ENCODE measurements around the gene MAP3K2.

MAP3K2 gene

DNA sequence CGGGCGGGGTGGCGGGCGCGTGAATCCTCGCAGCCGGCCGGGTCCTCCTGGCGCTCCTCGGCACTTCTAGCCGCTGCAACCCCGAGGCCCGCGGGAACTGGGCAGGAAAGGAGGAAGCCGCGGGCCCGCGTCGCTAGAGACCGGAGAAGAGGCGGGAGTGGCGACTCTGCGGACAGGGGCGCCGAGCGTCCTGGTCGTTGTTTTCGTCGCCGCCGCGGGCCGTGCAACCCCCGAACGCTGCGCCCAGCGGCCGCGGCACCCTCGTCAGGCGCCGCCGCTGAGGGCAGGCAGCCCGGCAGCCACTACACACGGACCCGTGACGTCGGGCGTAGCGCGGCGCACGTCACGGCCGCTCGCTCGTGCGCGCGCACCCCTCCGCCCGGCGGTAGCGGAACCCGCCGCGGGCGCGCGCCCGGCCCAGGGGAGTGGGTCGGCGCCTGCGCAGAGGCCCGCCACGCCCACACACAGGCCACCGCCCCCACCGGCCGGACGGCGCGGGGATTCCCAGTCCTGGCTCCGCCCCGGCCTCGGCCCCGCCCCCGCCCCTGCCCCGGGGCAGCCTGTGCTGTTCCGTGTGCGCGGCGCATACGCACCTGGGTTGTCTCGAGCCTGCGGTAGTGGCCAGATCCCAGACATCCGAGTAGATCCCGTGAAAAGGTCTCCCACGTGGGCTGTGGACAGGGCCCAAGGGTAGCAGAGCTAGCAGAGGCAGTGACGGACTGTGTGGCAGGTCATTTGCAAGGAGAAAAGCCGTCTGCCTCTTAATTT lies at the start of gene MAP3K2:
Gene MAP3K2, minus strand, starts transcription at position 321 of the 768 bp plus-strand sequence. CDS start 44,846 bp downstream, outside the sequence.
- DNase-seq, result peak; percentile 83

DNA sequence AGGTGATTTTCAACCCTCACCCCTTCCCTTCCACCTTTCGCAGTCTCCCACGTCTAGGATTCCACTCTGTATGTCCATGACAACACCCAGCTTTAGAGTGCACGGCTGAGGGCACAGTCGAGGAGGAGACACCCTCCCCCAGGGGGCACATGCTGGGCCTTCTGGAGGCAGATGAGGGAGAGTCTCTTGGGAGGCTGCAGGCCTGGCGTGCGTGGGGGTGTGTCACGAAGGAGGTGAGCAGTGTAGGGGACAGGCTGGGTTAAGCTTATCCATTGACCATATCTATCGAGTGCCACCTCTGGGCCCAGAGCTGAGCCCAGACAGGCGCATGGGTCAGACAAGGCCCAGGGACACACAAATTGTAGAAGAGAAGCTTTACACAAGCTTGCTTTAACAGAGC lies 49.3 kb upstream of the MAP3K2 start:
- DNase-seq, result no peak

DNA sequence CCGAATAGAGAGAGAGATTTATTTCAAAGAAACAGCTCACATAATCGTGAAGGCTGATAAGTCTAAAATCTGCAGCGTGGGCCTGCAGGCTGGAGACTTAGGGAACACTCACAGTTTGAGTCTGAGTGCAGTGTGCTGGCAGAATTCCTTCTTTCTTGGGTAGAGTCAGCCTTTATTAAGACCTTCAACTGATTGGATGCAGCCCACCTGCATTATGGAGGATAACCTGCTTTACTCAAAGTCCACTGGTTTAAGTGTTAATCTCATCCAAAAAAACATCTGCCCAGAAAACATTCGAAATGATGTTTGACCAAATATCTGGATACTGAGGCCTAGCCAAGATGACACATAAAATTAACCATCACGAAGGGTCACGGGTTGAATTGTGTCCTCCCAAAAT lies 46.7 kb upstream of the MAP3K2 start:
- DNase-seq, result no peak

GRCh38 chr2:127431408-127432023 lies 43.7 kb upstream of the MAP3K2 start:
- DNase-seq, result no peak

DNA sequence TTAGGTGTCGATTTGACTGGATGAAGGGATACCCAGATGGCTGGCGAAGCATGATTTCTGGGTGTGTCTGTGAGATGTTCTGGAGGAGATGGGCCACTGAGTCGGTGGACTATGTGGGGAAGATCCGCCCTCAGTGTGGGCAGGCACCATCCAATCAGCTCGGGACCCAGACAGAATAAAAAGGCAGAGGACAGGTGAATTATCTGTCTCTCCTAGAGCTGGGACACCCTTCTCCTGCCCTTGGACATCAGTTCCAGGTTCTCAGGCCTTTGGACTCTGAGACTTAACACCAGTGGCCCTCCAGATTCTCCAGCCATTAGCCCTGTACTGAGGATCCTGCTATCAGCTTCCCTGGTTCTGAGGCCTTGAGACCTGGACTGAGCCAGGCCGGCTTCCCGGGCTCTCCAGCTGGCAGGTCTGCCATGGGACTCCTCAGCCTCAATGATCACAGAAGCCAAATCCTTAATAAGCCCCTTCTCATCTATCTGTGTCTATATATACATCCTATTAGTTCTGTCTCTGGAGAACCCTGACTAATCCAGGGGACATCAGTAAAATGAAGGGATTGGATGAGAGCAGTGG lies 42.2 kb upstream of the MAP3K2 start:
- DNase-seq, result no peak

DNA sequence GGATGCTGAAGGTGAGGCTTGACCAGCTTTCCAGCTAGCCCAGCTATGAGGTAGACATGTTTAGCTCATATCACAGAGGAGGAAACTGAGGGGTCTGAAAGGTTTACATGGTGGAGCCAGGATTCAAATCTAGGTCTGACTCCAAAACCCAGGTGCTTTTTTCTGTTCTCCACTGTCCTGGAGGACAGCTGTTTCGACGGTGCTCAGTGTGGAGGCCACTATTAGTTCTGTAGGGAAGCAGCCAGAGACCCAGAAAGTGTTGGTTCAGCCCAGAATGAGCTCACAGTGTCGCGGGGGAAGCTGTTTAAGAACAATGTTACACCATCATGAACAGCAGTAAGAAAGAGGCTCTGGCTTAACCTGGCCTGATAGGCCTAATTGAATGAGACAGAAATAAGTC lies 41.5 kb upstream of the MAP3K2 start:
- DNase-seq, result no peak

GRCh38 chr2:127428815-127429109 lies 41.0 kb upstream of the MAP3K2 start:
- DNase-seq, result no peak

GRCh38 chr2:127428057-127428814 lies 40.5 kb upstream of the MAP3K2 start:
- DNase-seq, result no peak

DNA sequence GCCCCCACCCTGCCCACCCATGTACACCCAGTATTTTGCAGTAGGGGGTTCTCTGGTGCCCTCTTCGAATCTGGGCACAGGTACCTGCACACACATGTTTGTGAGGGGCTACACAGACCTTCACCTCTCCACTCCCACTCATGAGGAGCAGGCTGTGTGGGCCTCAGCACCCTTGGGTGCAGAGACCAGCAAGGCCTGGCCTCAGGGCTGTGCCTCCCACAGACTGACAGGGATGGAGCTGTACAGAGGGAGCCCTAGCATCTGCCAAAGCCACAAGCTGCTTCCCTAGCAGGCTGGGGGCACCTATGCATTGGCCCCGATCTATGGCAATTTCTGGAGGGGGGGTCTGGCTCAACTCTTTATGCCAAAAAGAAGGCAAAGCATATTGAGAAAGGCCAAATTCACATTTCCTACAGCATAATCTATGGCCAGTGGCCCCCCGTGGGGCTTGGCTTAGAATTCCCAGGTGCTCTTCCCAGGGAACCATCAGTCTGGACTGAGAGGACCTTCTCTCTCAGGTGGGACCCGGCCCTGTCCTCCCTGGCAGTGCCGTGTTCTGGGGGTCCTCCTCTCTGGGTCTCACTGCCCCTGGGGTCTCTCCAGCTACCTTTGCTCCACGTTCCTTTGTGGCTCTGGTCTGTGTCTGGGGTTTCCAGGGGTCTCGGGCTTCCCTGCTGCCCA lies 39.7 kb upstream of the MAP3K2 start:
- no peak for DNase-seq

DNA sequence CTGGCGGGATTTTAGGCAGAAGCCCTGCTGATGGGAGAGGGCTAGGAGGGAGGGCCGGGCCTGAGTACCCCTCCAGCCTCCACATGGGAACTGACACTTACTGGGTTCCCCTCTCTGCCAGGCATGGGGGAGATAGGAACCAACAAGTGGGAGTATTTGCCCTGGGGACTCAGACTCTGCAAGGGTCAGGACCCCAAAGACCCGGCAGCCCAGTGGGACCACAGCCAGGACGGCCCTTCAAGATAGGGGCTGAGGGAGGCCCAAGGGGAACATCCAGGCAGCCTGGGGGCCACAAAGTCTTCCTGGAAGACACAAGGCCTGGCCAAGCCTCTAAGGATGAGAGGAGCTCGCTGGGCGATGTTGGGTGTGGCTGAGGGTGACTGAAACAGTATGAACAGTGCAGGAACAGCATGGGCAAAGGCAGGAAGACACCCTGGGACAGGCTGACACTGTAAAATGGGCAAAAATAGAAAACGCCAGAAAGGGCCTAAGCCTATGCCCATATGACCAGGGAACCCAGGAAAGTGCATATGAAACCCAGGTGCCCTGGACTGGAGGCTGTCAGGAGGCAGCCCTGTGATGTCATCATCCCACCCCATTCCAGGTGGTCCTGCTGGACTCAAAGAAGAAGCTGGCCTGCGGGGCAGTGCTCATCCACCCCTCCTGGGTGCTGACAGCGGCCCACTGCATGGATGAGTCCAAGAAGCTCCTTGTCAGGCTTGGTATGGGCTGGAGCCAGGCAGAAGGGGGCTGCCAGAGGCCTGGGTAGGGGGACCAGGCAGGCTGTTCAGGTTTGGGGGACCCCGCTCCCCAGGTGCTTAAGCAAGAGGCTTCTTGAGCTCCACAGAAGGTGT lies 39.0 kb upstream of the MAP3K2 start:
- DNase-seq, result no peak

- DNase-seq, result no peak
These were observed 38.0 kb upstream of the MAP3K2 start for GRCh38 chr2:127425540-127426490.

- no peak for DNase-seq
These were observed 37.1 kb upstream of the MAP3K2 start for GRCh38 chr2:127424598-127425520.

- DNase-seq, result no peak
These were observed 36.1 kb upstream of the MAP3K2 start for GRCh38 chr2:127423880-127424279.

- peak; percentile 28 for DNase-seq
These were observed 35.7 kb upstream of the MAP3K2 start for GRCh38 chr2:127423478-127423843.

DNA sequence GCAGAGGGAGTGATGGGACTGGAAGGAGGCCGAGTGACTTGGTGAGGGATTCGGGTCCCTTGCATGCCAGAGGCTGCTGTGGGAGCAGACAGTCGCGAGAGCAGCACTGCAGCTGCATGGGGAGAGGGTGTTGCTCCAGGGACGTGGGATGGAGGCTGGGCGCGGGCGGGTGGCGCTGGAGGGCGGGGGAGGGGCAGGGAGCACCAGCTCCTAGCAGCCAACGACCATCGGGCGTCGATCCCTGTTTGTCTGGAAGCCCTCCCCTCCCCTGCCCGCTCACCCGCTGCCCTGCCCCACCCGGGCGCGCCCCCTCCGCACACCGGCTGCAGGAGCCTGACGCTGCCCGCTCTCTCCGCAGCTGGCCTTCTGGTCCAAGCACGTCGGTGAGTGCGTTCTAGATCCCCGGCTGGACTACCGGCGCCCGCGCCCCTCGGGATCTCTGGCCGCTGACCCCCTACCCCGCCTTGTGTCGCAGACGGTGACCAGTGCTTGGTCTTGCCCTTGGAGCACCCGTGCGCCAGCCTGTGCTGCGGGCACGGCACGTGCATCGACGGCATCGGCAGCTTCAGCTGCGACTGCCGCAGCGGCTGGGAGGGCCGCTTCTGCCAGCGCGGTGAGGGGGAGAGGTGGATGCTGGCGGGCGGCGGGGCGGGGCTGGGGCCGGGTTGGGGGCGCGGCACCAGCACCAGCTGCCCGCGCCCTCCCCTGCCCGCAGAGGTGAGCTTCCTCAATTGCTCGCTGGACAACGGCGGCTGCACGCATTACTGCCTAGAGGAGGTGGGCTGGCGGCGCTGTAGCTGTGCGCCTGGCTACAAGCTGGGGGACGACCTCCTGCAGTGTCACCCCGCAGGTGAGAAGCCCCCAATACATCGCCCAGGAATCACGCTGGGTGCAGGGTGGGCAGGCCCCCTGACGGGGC lies 35.0 kb upstream of the MAP3K2 start:
- peak; percentile 73 for DNase-seq

GRCh38 chr2:127421871-127422558 lies 34.2 kb upstream of the MAP3K2 start:
- DNase-seq, result no peak

- DNase-seq, result no peak
These were observed 33.5 kb upstream of the MAP3K2 start for GRCh38 chr2:127421116-127421800.

All from NCI-H510A (cell line).